ENCODE measurements around the gene SIGLEC9. TPM values are rescaled to one million over a fixed set of nuclear protein-coding genes. Genes with fewer than 3 reads are reported as not detected.

SIGLEC9 gene
- total RNA-seq, 1 experiment from 2014 or later: not detected

DNA sequence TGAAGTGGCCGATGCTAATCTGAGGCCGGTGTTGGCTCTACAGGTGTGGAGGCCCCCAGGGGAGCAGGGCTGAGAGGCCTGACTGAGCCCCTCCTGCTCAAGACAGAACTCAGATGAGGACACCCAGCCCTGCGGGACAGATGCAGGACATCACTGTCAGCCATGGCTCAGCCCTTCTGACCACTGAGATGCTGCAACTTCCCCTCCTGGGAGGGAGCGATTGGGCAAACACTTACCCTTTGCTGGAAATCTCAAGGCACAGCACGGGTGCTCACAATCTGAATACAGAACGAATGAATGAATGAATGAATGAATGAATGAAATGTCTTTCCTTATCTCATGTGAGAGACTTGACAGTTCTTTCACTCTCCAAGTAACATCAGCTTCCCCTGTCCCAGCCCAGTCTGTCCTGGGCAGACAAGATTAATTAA is 13.9 kb downstream of the SIGLEC9 start:
- Histone ChIP-seq H3K79me2 (ENCODE audit: insufficient read depth, low read length) (no peaks in the 10 kb centered on the region), H2AFZ (ENCODE audit: low read depth, low read length, poor library complexity, severe bottlenecking) (no peak overlapping the region), H3K27me3 (ENCODE audit: insufficient read depth, low read length) (peaks cover 4% of the 10 kb centered on the region; the same call in 1 of the 2 replicates), H3K36me3 (ENCODE audit: control insufficient read depth in 1 of 2, insufficient read depth in 2 of 2, low read length in 2 of 2) (no peaks in the 10 kb centered on the region), H3K27ac (ENCODE audit: low read depth, low read length) (no peak overlapping the region), H3K4me1 (ENCODE audit: control insufficient read depth in 1 of 2, insufficient read depth in 2 of 2, low read length in 2 of 2) (no peaks in the 10 kb centered on the region), H3K9me3 (ENCODE audit: control insufficient read depth in 1 of 2, insufficient read depth in 1 of 2, low read depth in 1 of 2, low read length in 2 of 2) (no peaks in the 10 kb centered on the region), H3K4me2 (ENCODE audit: low read length) (no peak overlapping the region), H3K4me3 (replicated peaks in 1 of 2; ENCODE audit: low read depth in 1 of 2, low read length in 2 of 2) (no peak overlapping the region), H3K9me2 (ENCODE audit: insufficient read depth) (no peaks in the 10 kb centered on the region), H3K9ac (ENCODE audit: low read length) (no peak overlapping the region), H4K20me1 (ENCODE audit: insufficient read depth) (no peaks in the 10 kb centered on the region)
- CTCF ChIA-PET: no interaction called here
- no peak for DNase-seq (ENCODE audit: low read depth, low spot score)
- RAD21 ChIA-PET (ENCODE audit: low non-redundant PET in 1 of 2, low total read pairs in 2 of 2, uncharacterized antibody in 2 of 2, unreplicated experiment in 2 of 2): no interaction called here
- TF ChIP-seq CEBPB (IDR thresholded peaks at IDR 0.05; ENCODE audit: low read depth): no peak
- TF ChIP-seq ELF1 (IDR thresholded peaks at IDR 0.05; ENCODE audit: borderline replicate concordance, low read depth): no peak
- TF ChIP-seq, protein P1, sequence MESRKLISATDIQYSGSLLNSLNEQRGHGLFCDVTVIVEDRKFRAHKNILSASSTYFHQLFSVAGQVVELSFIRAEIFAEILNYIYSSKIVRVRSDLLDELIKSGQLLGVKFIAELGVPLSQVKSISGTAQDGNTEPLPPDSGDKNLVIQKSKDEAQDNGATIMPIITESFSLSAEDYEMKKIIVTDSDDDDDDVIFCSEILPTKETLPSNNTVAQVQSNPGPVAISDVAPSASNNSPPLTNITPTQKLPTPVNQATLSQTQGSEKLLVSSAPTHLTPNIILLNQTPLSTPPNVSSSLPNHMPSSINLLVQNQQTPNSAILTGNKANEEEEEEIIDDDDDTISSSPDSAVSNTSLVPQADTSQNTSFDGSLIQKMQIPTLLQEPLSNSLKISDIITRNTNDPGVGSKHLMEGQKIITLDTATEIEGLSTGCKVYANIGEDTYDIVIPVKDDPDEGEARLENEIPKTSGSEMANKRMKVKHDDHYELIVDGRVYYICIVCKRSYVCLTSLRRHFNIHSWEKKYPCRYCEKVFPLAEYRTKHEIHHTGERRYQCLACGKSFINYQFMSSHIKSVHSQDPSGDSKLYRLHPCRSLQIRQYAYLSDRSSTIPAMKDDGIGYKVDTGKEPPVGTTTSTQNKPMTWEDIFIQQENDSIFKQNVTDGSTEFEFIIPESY (IDR thresholded peaks at IDR 0.05; ENCODE audit: extremely low read depth, insufficient replicate concordance, low read length): no peak
- no peak for TF ChIP-seq FOSL1 (IDR thresholded peaks at IDR 0.05; ENCODE audit: low read depth)
- TF ChIP-seq EGR1 (IDR thresholded peaks at IDR 0.05; ENCODE audit: low read depth): no peak
- TF ChIP-seq, protein P2, sequence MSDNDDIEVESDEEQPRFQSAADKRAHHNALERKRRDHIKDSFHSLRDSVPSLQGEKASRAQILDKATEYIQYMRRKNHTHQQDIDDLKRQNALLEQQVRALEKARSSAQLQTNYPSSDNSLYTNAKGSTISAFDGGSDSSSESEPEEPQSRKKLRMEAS (IDR thresholded peaks at IDR 0.05): no peak
- TF ChIP-seq SIN3A (IDR thresholded peaks at IDR 0.05; ENCODE audit: low read depth): no peak
- no peak for TF ChIP-seq CBX3 (IDR thresholded peaks at IDR 0.05; ENCODE audit: low read depth)
- TF ChIP-seq JUND (IDR thresholded peaks at IDR 0.05): no peak
- TF ChIP-seq, protein P3, sequence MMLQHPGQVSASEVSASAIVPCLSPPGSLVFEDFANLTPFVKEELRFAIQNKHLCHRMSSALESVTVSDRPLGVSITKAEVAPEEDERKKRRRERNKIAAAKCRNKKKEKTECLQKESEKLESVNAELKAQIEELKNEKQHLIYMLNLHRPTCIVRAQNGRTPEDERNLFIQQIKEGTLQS (IDR thresholded peaks at IDR 0.05): no peak
- TF ChIP-seq YY1 (IDR thresholded peaks at IDR 0.05; ENCODE audit: extremely low read depth, insufficient replicate concordance, low read depth, low read length): no peak
- no peak for TF ChIP-seq EZH2 (IDR thresholded peaks at IDR 0.05)
- TF ChIP-seq SRF (IDR thresholded peaks at IDR 0.05; ENCODE audit: low read depth): no peak
- no peak for TF ChIP-seq ZFX (IDR thresholded peaks at IDR 0.05)
- no peak for ATAC-seq
- POLR2A ChIA-PET: no interaction called here
- no TSS peak for BruUV-seq (replicated peaks)
- intact Hi-C loops (cut with micrococcal nuclease): no loop called here

Measured in HCT116 (cell line).